ENCODE data around the gene DDO. TPM values are rescaled to one million over a fixed set of nuclear protein-coding genes. Genes with fewer than 3 reads are reported as not detected.

The DDO gene
- total and polyA plus RNA-seq, 2 of the 4 experiments (the other 2 are of a cell fraction): 0.15 to 0.18 TPM

DNA sequence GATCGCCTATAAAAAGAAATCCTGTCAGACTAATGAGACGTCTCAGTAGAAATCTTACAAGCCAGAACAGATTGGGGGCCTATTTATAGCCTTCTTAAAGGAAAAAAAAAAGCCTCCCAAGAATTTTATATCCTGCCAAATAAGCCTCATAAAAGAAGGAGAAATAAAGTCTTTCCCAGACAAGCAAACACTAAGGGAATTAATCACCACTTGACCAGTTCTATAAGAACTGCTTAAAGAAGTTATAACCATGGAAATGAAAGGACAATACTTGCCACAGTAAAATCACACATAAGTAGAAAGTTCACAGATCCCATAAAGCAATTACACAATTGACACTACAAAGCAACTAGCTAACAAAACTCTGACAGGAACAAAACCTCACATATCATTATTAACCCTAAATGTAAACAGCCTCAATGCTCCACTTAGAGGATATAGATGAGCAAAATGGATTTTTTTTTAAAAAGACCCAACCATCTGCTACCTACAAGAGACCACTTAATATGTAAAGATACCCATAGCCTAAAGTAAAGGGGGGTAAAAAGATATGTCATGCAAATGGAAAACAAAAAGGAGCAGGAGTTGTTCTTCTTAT, 47.6 kb upstream of the DDO start (continued):
- TF ChIP-seq USF2 (IDR thresholded peaks at IDR 0.05; ENCODE audit: low read depth, low read length) (no peak), CHD1 (IDR thresholded peaks at IDR 0.05; ENCODE audit: low read depth, low read length) (no peak), CEBPB (IDR thresholded peaks at IDR 0.05; ENCODE audit: low read depth, low read length) (no peak), POLR2A (IDR thresholded peaks at IDR 0.05; ENCODE audit: low read depth, low read length) (no peak), MXI1 (IDR thresholded peaks at IDR 0.05; ENCODE audit: borderline replicate concordance, low read depth, low read length) (no peak)

- H2BK20ac ChIP-seq (ENCODE audit: low read depth, low read length): no peak overlapping the region
- H3K9me3 ChIP-seq (ENCODE audit: control insufficient read depth, insufficient read depth, low read length): no peaks in the 10 kb centered on the region
- dilution Hi-C loops (cut with HindIII; ENCODE audit: low sequenced_read_pairs, unreplicated experiment): no loop called here
- H4K5ac ChIP-seq (ENCODE audit: low read depth, low read length): no peak overlapping the region
- no peaks in the 10 kb centered on the region for H3K9me1 ChIP-seq (ENCODE audit: insufficient read depth, low read length)
- no CpG with 5 or more reads among the region's 1 CpG for WGBS, 2 experiments (ENCODE audit: extremely low coverage in 2 of 2, insufficient read length in 1 of 2)
- H3K23ac ChIP-seq (ENCODE audit: low read depth, low read length): no peak overlapping the region
- no peak overlapping the region for H2BK5ac ChIP-seq (ENCODE audit: low read depth, low read length, poor library complexity, severe bottlenecking)
- peaks cover 4% of the 10 kb centered on the region for H3K27me3 ChIP-seq (ENCODE audit: control insufficient read depth, insufficient read depth, low read length)
- in situ Hi-C loops (cut with MboI; ENCODE audit: low sequenced_read_pairs): no loop called here
- H4K8ac ChIP-seq (ENCODE audit: low read depth in 2 of 2, low read length in 2 of 2): no peak overlapping the region
- no peak overlapping the region for H3K18ac ChIP-seq (ENCODE audit: low read depth, low read length)
- no peak overlapping the region for H3K9ac ChIP-seq (ENCODE audit: low read depth, low read length)
- no peak overlapping the region for H3K4me3 ChIP-seq (ENCODE audit: insufficient read depth, low read depth, low read length)
- no peak overlapping the region for H3K56ac ChIP-seq (ENCODE audit: extremely low read depth, insufficient read depth, low read length)
- no peak overlapping the region for H2AK9ac ChIP-seq (replicated peaks; ENCODE audit: low read depth, low read length, poor library complexity)
- H3K4me2 ChIP-seq (ENCODE audit: low read depth, low read length): no peak overlapping the region
- intact Hi-C loops (cut with micrococcal nuclease): no loop called here
- no peaks in the 10 kb centered on the region for H4K20me1 ChIP-seq (ENCODE audit: insufficient read depth, low read length)
- H3K4ac ChIP-seq (ENCODE audit: low read depth, low read length): no peak overlapping the region
- H3K36me3 ChIP-seq (ENCODE audit: control insufficient read depth, insufficient read depth, low read length): no peaks in the 10 kb centered on the region
- no TSS peak for BruUV-seq (replicated peaks)
- no peak for ATAC-seq (ENCODE audit: low read depth)
- H3K14ac ChIP-seq (replicated peaks; ENCODE audit: low read depth, low read length): no peak overlapping the region
- DNase-seq: no peak
- H2AFZ ChIP-seq (replicated peaks; ENCODE audit: low read length, poor library complexity): no peak overlapping the region
- H2AK5ac ChIP-seq (ENCODE audit: low read depth, low read length): no peak overlapping the region
- H3K79me1 ChIP-seq (ENCODE audit: low read depth in 1 of 2, low read length in 2 of 2): no peaks in the 10 kb centered on the region
- CTCF ChIA-PET: no interaction called here
- H3K27ac ChIP-seq (ENCODE audit: insufficient read depth, low read length): no peak overlapping the region
- H2BK15ac ChIP-seq (ENCODE audit: low read depth, low read length): no peak overlapping the region
- POLR2A ChIA-PET (ENCODE audit: unreplicated experiment): no interaction called here
- no peaks in the 10 kb centered on the region for H3K4me1 ChIP-seq (ENCODE audit: control insufficient read depth, insufficient read depth, low read length)
- no peak overlapping the region for H2BK120ac ChIP-seq (ENCODE audit: low read depth, low read length)
- no peak overlapping the region for H4K91ac ChIP-seq (ENCODE audit: insufficient read depth, low read depth, low read length)
- TF ChIP-seq MXI1 (IDR thresholded peaks at IDR 0.05; ENCODE audit: borderline replicate concordance, low read depth, low read length) (no peak), USF2 (IDR thresholded peaks at IDR 0.05; ENCODE audit: low read depth, low read length) (no peak), POLR2A (IDR thresholded peaks at IDR 0.05; ENCODE audit: low read depth, low read length) (no peak), BHLHE40 (IDR thresholded peaks at IDR 0.05; ENCODE audit: low read depth, low read length) (no peak), CTCF (conservative IDR thresholded peaks at IDR 0.05; ENCODE audit: low read depth, low read length) (no peak), CHD1 (IDR thresholded peaks at IDR 0.05; ENCODE audit: low read depth, low read length) (no peak), CEBPB (IDR thresholded peaks at IDR 0.05; ENCODE audit: low read depth, low read length) (no peak), RCOR1 (IDR thresholded peaks at IDR 0.05; ENCODE audit: insufficient replicate concordance, low read length) (no peak), MAZ (IDR thresholded peaks at IDR 0.05; ENCODE audit: borderline replicate concordance, low read depth, low read length) (no peak), RAD21 (IDR thresholded peaks at IDR 0.05; ENCODE audit: low read length) (no peak)
- TF ChIP-seq, protein P1, sequence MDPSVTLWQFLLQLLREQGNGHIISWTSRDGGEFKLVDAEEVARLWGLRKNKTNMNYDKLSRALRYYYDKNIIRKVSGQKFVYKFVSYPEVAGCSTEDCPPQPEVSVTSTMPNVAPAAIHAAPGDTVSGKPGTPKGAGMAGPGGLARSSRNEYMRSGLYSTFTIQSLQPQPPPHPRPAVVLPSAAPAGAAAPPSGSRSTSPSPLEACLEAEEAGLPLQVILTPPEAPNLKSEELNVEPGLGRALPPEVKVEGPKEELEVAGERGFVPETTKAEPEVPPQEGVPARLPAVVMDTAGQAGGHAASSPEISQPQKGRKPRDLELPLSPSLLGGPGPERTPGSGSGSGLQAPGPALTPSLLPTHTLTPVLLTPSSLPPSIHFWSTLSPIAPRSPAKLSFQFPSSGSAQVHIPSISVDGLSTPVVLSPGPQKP (IDR thresholded peaks at IDR 0.05; ENCODE audit: borderline replicate concordance, low read depth, low read length): no peak
Measured at GRCh38 chr6:110461376-110461775, 46.0 kb upstream of the DDO start.
